Right lobe of liver (tissue), 4 donors: Measurements from ENCODE around the gene SMIM31.

Source experiments
- POLR2A ChIP-seq: fragments of 450-650 bp; IDR thresholded peaks from one replicate; pipeline ENCODE4 v1.6.1; 2017; ENCODE audit warnings: antibody characterized with exemption, mild to moderate bottlenecking
- TF ChIP-seq, protein P1 (sequence below), 4 donors: fragments of 200-600 bp in 3 of 4; fragments of 450-650 bp in 1 of 4; IDR thresholded peaks; one replicate each; pipeline versions ENCODE4 v1.5.1 to v1.8.0; 2016 to 2022; ENCODE audit warnings: antibody characterized with exemption in 4 of 4, mild to moderate bottlenecking in 2 of 4
- donor health status: DM: no; HTN: no; CAD: no.
- donor health status: DM: no; HTN: no; CAD: no.
- donor health status: DM: no; HTN: yes; CAD: no.

DNA sequence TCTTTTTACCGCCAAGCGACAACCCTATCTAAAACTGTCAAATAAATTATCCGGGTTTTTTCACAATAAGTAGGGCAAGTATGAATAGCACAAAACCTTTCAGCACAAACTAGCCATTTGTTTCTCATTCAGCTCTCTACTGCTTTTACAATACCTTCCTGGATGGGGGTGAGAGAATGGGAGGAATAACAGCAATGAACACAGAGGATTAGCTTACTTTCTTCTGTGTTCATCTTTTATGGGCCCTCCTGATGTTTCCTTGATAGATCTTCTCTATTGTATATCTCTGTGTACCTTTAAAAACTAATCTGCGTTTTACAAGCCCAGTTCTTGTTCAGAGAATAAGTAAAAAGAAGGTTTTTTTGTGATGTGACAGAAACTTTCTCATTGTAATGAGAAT, 67.8 kb downstream of the SMIM31 start:
- TF ChIP-seq, protein P1, sequence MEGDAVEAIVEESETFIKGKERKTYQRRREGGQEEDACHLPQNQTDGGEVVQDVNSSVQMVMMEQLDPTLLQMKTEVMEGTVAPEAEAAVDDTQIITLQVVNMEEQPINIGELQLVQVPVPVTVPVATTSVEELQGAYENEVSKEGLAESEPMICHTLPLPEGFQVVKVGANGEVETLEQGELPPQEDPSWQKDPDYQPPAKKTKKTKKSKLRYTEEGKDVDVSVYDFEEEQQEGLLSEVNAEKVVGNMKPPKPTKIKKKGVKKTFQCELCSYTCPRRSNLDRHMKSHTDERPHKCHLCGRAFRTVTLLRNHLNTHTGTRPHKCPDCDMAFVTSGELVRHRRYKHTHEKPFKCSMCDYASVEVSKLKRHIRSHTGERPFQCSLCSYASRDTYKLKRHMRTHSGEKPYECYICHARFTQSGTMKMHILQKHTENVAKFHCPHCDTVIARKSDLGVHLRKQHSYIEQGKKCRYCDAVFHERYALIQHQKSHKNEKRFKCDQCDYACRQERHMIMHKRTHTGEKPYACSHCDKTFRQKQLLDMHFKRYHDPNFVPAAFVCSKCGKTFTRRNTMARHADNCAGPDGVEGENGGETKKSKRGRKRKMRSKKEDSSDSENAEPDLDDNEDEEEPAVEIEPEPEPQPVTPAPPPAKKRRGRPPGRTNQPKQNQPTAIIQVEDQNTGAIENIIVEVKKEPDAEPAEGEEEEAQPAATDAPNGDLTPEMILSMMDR (IDR thresholded peaks at IDR 0.05), result no peak
- TF ChIP-seq POLR2A, result no peak
